Osteoblast (primary cell): ENCODE results near the gene CORIN. TPM values are rescaled to one million over a fixed set of nuclear protein-coding genes. Genes with fewer than 3 reads are reported as not detected.
"Not testable (repeated sequence)": the region's sequence is repeated elsewhere in the genome, so short reads cannot be mapped to it uniquely, and the experiment has no call there.

Experiments
- DNase-seq: peaks from one replicate; pipeline ENCODE4 v3.0.0; 2011; ENCODE audit warnings: low spot score, mixed read lengths; ENCODE audit not compliant: insufficient read length; ENCODE audit errors: missing footprints
- H2AFZ ChIP-seq: 2 replicates; pipeline ENCODE4 v1.6.0; 2011; ENCODE audit warnings: mild to moderate bottlenecking, low read length
- H3K27ac ChIP-seq: 2 replicates; pipeline ENCODE4 v1.5.1; 2011; ENCODE audit warnings: mild to moderate bottlenecking, low read depth, low read length, moderate library complexity
- H3K27me3 ChIP-seq: 2 replicates; pipeline ENCODE4 v1.6.0; 2012; ENCODE audit warnings: mild to moderate bottlenecking, control low read depth, inconsistent platforms, low read length, moderate library complexity; ENCODE audit not compliant: insufficient read depth
- H3K36me3 ChIP-seq: 2 replicates; pipeline ENCODE4 v1.5.1; 2011; ENCODE audit warnings: mild to moderate bottlenecking, low read length, control low read depth, moderate library complexity; ENCODE audit not compliant: insufficient read depth
- H3K4me1 ChIP-seq: 2 replicates; pipeline ENCODE4 v1.5.1; 2011; ENCODE audit warnings: mild to moderate bottlenecking, low read length, control low read depth, moderate library complexity; ENCODE audit not compliant: insufficient read depth
- H3K4me2 ChIP-seq: 2 replicates; pipeline ENCODE4 v1.6.0; 2011; ENCODE audit warnings: mild to moderate bottlenecking, low read length; ENCODE audit not compliant: insufficient read depth
- H3K4me3 ChIP-seq: fragments of 200-600 bp; sonication (generic); 3 replicates; pipeline ENCODE4 v1.5.1; 2012; ENCODE audit warnings: mild to moderate bottlenecking, low read length, inconsistent platforms; ENCODE audit not compliant: insufficient read depth
- H3K79me2 ChIP-seq: 2 replicates; pipeline ENCODE4 v1.6.0; 2012; ENCODE audit warnings: mild to moderate bottlenecking, low read length, control low read depth, inconsistent platforms; ENCODE audit not compliant: insufficient read depth
- H3K9me3 ChIP-seq: 2 replicates; pipeline ENCODE4 v1.5.1; 2011; ENCODE audit warnings: low read depth, low read length, control low read depth
- H4K20me1 ChIP-seq: 2 replicates; pipeline ENCODE4 v1.6.0; 2012; ENCODE audit warnings: mild to moderate bottlenecking, low read length, control low read depth; ENCODE audit not compliant: insufficient read depth
- total RNA-seq: library from RNA; depleted of rRNA; stranded (reverse); fragments of >200 nt; gene quantifications from 2 replicates; pipeline ENCODE4 v1.2.3, GENCODE V29; 2012
- TF ChIP-seq, protein P1 (sequence below): IDR thresholded peaks from 2 replicates; pipeline ENCODE4 v1.5.1; 2011; ENCODE audit warnings: mild to moderate bottlenecking, low read depth, low read length, moderate library complexity; ENCODE audit errors: extremely low read depth

The CORIN gene
- total RNA-seq, 1 donor: 0.36 TPM

DNA sequence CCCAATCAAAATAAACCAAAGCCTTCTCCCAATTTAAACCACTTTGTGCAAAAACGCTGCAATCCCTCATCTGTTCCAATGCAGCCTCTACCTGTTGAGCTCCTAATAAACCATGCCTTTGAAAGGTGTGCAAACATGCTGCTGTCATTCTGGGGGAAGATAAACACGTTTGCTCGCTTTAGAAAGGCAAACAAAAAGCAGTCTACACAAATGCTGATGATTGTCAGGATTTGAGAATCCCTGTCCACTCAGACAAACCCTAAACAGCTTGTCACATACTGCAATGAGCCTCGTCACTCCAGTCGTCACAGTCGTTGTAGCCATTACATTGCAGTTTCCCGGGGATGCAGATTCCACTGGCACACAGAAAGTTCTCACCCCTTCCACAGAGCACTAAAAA is 145.2 kb downstream of the CORIN start:
- TF ChIP-seq, protein P1, sequence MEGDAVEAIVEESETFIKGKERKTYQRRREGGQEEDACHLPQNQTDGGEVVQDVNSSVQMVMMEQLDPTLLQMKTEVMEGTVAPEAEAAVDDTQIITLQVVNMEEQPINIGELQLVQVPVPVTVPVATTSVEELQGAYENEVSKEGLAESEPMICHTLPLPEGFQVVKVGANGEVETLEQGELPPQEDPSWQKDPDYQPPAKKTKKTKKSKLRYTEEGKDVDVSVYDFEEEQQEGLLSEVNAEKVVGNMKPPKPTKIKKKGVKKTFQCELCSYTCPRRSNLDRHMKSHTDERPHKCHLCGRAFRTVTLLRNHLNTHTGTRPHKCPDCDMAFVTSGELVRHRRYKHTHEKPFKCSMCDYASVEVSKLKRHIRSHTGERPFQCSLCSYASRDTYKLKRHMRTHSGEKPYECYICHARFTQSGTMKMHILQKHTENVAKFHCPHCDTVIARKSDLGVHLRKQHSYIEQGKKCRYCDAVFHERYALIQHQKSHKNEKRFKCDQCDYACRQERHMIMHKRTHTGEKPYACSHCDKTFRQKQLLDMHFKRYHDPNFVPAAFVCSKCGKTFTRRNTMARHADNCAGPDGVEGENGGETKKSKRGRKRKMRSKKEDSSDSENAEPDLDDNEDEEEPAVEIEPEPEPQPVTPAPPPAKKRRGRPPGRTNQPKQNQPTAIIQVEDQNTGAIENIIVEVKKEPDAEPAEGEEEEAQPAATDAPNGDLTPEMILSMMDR: no peak
- Histone ChIP-seq H3K4me3 (no peak overlapping the region), H3K36me3 (no peaks in the 10 kb centered on the region), H3K27ac (no peak overlapping the region), H3K4me1 (no peaks in the 10 kb centered on the region), H3K4me2 (no peak overlapping the region), H4K20me1 (no peaks in the 10 kb centered on the region), H3K79me2 (no peaks in the 10 kb centered on the region), H3K27me3 (peaks cover 17% of the 10 kb centered on the region), H2AFZ (no peak overlapping the region), H3K9me3 (no peaks in the 10 kb centered on the region)
- DNase-seq: no peak

DNA sequence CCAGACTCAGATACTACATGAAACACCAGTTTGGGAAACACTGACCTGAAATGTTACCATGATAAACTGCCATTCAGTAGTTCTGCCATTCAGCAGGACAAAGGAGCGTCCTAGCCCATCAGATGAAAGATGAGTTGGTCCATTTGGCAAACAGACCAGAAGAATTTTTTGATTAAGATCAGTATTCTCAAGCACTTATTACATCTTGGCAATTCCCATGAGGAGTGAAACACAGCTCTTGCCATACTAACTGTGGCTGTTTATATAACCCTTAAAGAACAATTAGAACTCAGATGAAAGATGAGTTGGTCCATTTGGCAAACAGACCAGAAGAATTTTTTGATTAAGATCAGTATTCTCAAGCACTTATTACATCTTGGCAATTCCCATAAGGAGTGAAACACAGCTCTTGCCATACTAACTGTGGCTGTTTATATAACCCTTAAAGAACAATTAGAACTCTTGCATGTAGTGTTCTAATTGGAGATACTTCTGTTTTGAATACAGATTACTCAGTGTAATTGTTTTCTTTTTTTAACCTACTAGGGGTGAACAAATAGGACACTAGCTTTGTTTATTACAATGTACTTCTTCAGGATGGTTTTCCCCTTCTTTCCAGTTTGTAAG is 146.0 kb downstream of the CORIN start:
- not testable (repeated sequence) for H3K79me2 ChIP-seq, H2AFZ ChIP-seq, H3K4me3 ChIP-seq, H3K9me3 ChIP-seq, H3K36me3 ChIP-seq, DNase-seq, H3K27ac ChIP-seq, H3K4me1 ChIP-seq, H3K4me2 ChIP-seq, H4K20me1 ChIP-seq
- peaks cover 17% of the 10 kb centered on the region for H3K27me3 ChIP-seq

DNA sequence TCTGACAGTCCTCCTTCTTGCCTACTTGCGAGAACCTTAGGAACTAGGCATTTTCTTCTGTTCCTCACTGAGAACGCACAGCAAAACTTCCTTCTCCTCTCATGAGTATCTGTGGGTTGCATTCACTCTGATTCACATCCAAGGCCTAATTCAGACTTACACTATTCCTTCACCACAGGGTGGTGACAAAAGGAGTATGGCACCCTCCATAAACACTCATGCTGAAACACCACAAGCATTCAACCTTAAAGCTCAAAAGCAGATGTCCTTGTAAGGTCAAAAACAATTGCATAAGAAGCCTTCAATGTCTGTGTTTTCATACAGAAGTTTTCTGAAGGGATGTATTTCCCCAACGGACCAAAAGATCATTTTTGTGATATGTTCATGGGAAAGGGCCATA is 147.3 kb downstream of the CORIN start:
- H3K4me1 ChIP-seq: no peaks in the 10 kb centered on the region
- no peak overlapping the region for H2AFZ ChIP-seq
- no peaks in the 10 kb centered on the region for H3K79me2 ChIP-seq
- H3K9me3 ChIP-seq: no peaks in the 10 kb centered on the region
- no peak overlapping the region for H3K4me3 ChIP-seq
- H3K36me3 ChIP-seq: no peaks in the 10 kb centered on the region
- no peak overlapping the region for H3K4me2 ChIP-seq
- H3K27me3 ChIP-seq: peaks cover 17% of the 10 kb centered on the region
- no peaks in the 10 kb centered on the region for H4K20me1 ChIP-seq
- TF ChIP-seq, protein P1: no peak
- H3K27ac ChIP-seq: no peak overlapping the region
- no peak for DNase-seq

DNA sequence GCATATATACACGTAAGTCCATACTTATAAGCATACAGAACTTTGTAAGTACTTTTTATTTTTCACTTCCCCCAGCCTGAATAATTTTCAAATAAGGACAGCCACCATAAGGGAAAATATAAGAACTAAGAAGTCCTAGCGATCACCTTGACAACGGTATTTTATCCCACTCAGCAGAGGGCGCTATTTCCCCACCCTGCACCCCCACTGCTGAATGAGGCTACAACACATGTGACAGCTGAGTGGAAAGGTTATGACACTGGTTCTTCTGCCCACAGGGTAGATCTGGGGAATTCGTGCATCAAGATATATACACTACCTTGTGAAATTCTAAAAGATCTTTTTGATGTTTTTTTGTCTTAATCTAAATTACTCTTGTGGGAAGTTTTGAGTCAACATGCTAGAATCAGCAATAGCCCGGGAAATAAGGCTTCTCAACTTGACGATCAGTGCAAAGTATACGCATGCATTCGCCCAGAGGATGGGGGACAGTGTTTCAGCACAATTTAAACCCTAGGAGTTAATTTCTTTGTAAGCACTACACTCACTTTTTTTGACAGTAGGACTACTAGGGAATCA is 151.5 kb downstream of the CORIN start:
- TF ChIP-seq, protein P1: peak; percentile 71
- Histone ChIP-seq H4K20me1 (no peaks in the 10 kb centered on the region), H3K4me2 (no peak overlapping the region), H3K4me1 (no peaks in the 10 kb centered on the region), H3K27ac (no peak overlapping the region), H3K36me3 (no peaks in the 10 kb centered on the region), H3K27me3 (peaks cover 14% of the 10 kb centered on the region), H3K4me3 (no peak overlapping the region), H3K9me3 (no peaks in the 10 kb centered on the region), H2AFZ (no peak overlapping the region), H3K79me2 (no peaks in the 10 kb centered on the region)
- no peak for DNase-seq
